NCI-H187 treated with DMSO at 0.1 percent for 48 hours (cell line): ENCODE measurements around the gene PRKAG2.

ENCODE experiments used
- DNase-seq: peaks from one replicate; lab custom pipeline; 2025; lab: John Stamatoyannopoulos, UW

Gene PRKAG2

DNA sequence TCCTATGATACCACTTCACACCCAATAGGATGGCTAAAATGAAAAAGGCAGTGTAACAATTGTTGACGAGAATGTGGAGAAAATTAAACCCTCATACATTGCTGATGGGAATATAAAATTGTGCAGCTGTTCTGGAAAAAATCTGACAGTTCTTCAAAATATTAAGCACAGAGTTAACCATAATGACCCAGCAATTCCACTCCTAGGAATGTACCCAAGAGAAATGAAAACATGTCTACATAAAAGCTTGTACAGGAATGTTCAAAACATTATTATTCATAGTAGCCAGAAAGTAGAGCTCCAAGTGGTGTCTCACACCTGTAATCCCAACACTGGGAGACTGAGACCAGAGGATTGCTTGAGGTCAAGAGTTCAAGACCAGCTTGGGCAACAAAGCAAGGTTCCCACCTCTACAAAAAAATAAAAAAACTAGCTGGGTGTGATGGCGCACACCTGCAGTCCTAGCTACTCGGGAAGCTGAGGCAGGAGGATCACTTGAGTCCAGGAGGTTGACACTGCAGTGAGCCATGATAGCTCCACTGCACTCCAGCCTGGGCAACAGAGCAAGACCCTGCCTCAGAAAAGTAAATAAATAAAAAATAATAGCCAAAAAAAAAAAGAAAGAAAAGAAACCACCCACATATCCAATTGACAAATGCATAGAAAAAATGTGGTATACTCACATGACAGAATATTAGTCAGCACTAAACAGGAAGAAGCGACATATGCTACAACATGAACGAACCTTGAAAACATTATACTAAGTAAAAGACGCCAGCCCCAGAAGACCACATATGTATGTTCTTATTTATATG is 362.2 kb downstream of the PRKAG2 start:
- no peak for DNase-seq

DNA sequence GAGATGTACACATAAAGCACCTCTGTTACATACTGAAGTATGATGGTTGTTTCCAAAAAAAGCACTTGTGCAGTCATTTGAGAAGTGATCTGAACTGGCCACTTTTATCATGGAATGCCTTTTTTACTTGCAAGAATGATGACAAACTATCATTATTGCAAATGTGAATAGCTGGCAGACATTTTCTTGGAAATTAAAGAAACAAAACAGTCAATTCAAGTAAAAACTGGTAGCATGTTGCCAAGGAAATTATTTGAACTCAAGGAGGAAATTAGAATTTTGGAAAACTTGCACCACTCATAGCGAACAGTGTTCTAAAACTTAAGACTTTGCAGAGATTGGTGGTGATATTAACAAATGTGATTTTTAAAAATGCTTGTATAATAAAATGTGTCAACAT is 363.8 kb downstream of the PRKAG2 start:
- DNase-seq: no peak

DNA sequence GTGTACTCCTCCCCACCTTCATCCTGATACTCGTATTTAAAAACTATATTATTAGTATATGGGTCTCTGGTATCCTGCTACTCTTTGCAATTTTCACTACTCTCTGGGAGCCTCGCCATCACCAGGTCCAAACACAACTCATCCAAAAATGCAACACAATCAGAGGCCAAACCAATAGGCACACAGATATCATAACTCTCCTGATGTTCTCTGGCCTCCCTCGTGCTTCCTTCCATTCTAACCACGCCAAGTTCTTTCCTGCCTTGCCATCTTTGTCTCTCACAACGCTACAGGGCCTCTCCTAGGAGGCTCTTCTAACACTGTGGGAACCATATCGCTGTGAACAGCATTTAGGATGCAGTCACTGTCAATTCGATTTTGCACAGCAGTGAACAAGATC is 364.6 kb downstream of the PRKAG2 start:
- DNase-seq: no peak

DNA sequence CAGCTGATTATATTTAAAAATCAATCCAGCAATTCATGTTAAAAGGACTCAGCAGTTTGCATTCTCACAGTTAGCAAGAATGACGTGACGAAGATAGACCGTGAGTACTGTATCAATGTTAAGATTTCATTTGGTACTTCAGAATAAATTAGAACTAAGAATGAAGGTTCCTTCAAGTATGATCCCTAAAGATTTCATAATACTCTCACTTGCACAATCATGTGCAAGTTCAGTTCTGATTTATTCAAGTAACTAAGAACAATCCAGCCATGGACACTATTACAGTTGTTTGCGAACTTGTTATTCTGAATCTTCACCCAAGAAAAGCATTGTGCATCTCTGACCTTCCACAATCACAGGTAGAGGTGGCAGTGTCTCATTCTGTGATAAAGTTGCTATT is 365.0 kb downstream of the PRKAG2 start:
- no peak for DNase-seq

DNA sequence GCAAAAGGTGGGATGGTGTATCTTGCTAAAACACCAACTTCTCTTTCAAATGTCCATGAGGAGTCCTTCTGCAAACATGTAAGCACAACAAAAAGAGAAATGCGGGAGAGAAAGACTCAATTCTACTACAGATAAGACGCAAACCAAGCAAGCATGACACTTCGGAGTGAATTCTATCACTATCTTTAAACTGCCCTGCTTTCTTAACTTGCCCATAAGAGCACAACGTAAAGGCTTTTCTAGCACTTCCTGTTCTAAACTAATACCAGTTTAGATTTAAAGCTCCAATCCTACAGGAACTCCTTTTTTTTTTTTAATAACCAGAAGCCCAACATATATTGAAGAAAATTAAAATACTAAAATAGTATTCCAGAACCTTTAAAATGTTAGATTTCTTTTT is 365.6 kb downstream of the PRKAG2 start:
- no peak for DNase-seq

DNA sequence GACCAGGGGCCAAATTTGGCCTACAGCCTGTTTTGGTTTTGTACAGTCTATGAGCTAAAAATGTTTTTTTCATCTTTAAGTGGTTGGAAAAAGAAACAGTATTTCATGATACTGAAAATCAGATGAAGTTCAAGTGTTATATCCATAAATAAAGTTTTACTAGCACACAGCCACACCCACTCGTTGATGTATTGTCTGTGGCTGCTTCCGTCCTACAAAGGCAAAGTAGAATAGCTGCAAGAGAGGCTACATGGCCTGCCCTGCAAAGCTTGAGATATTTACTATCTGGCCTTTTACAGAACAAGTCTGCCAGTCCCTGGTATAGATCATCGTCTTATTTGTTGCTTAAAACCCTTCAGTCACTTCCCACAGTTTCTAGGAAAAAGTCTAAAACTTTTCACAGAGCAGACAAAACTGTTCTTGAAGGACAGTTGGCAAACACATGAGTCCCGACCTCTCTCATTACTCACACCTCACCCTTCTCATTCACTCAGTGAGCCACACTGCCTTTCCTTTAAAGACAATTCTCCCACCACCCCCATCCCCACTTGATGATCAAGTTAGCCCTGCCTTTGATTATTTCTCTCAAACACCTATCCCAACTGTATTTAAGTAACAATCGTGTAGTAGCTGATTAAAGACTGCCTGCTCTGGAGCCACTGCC is 367.1 kb downstream of the PRKAG2 start:
- no peak for DNase-seq

DNA sequence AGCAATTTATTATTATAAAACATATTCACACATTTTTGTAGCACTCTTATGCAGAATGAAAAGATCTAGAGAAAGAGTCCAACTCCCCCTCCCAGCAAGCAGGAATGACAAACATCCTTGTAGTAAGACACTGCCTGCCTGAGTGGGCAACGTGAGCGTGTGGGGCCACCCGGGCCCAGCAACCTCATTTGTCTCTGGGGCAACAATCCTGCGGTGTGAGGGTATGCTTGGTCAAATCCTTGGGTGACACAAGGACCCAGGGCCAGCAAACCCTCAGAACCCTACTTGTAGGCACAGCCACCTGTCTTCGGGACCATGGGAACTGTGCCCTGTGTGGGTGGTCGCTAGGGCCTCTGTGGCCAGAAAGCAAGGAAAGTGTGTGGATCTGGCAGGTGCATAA is 367.9 kb downstream of the PRKAG2 start:
- no peak for DNase-seq

DNA sequence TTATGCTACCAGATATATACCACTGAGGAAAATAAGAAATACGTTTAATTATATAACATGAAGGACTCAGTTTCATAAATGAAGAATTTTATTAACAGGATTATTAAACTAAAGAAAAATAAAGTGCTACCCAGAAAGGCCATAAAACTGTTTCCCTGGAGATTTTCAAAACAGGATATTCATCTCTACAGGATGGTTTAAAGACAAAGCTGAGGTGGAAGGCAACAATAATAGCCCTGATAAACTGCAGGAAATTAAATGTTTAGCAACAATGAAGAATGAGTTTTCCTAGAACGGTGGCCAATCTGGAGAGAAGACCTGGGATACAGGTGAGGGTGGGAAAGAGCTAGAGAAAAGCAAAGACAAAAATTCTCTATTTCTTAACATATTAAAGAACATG is 369.1 kb downstream of the PRKAG2 start:
- DNase-seq: no peak

DNA sequence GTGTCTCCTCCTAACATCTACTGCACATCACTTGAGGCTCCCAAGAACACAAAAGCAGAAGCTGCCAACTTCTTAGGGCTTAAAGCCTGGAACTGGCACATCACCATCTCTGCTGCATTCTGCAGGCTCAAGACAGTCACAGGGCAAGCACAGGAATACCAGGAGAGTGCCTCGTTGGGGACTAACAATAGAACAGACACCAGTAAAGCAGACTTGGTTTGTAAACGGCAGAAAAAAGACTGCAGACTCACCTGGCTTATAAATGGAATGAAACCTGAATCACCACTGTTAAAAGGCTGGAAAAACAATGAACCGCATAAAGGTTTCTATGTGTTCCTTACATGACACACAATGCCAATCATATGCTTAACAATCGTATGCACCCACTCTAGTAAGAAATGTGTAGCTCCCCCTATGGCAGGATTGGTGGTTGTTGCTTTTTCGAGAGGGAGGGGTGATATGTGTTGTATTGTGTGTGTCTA is 370.0 kb downstream of the PRKAG2 start:
- no peak for DNase-seq
